GM19463 (cell line): Measurements from ENCODE around the gene ANK2.

Source experiments
- ATAC-seq: cut with Tn5 transposase; IDR thresholded peaks from one replicate; pipeline ENCODE4 v1.9.1; 2021; ENCODE audit warnings: mild to moderate bottlenecking, moderate library complexity; ENCODE audit not compliant: unreplicated experiment

Gene ANK2

GRCh38 chr4:113049421-113050370 lies at the start of gene ANK2:
Gene ANK2 (plus strand): TSS chr4:113049653. CDS start chr4:113049729, 76 bp downstream.
- ATAC-seq, result no peak

DNA sequence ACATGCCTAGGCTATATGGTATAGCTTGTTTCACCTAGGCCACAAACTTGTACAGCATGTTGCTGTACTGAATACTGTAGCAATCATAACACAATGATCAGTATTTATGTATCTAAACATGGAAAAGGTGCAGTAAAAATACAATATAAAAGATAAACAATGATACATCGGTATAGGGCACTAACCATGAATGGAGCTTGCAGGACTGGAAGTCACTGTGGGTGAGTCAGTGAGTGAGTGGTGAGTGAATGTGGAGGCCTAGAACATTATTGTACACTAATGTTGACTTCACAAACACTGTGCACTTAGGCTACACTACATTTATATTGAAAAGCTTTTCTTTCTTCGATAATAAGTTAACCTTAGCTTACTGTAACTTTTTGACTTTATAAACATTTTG lies 45.6 kb upstream of the ANK2 start:
- ATAC-seq, result no peak

DNA sequence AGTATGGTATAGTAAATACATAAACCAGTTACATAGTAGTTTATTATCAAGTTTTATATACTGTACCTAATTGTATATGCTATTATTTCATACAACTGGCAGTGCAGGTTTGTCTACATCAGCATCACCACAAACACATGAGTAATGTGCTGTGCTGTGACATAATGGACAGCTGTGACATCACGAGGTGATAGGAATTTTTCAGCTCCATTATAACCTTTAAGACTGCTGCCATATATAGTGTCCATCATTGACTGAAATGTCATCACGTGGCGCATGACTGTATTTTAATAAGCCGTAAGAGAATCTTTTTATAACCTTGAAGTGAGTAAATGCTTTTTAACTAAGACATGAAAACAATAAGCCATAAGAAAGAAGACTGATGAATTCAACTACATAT lies 44.8 kb upstream of the ANK2 start:
- no peak for ATAC-seq

- ATAC-seq, result no peak
Measured at GRCh38 chr4:113006632-113007031, 42.8 kb upstream of the ANK2 start.

- ATAC-seq, result no peak
Measured at GRCh38 chr4:113007151-113007550, 42.3 kb upstream of the ANK2 start.

- ATAC-seq, result no peak
Measured at GRCh38 chr4:113008135-113008534, 41.3 kb upstream of the ANK2 start.

- no peak for ATAC-seq
Measured at GRCh38 chr4:113008716-113009115, 40.7 kb upstream of the ANK2 start.

DNA sequence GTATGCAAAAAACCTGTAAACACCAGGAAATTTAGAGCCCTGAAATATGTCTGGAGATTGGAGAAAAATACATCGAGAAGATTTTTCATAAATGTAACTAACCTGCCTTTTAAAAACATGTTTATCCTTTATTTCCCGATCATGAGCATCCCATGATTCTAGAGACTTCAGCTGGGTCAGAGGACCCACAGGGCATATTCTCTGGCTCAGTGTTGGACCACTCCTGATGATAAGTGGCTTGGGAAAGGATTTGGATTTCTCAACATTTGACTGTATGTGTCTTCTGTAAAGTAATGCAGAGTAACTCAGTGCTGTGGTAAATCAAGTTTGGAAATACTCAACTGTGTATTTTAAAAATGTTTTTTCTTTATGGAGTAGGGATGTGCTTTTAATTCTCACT lies 40.0 kb upstream of the ANK2 start:
- ATAC-seq, result no peak

DNA sequence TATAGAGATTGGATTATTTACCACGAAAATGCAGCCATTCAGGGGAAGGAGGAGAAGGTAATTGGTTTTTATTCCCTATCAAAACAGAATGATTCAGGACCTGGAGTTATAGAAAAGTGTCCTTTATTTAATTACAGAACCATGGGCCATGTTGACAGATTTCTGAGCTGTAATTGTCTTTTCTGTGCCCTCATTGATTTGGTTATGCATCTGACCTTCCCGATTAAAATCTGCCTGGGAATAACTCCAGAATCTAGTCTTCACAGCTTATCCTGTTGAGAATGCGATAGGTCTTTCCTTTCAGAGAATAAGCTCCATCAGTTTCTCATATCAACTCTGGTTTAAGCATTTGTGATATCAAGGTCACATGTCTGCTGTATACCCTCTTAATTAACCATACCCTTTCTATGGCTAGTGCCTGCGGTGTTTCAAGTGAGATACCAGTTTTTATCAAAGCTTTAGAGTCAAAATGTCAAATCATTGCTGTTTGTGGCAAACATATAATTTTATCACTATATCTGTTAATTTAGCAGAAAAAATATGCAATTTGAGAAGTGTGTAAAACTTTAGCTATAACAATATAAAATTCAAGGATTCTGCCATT lies 37.2 kb upstream of the ANK2 start:
- ATAC-seq, result no peak

DNA sequence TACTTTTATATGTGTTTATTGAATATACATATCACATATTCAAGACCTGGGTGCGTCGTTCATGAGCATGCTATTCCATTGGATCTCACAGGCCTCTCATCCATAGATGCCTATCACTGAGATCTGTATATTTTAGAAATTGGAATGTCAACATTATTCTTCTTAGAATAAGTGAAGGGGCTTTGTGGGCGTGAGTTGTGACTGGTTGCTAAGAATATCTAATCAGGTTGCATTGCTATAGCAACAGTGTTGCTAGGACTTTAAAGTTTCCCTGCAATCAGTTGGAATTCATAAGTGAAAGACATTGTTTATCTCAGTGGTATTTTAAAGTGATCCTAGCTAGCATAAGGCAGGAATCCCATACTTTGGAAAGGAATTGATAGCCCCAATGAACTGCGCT lies 36.7 kb upstream of the ANK2 start:
- ATAC-seq, result no peak

DNA sequence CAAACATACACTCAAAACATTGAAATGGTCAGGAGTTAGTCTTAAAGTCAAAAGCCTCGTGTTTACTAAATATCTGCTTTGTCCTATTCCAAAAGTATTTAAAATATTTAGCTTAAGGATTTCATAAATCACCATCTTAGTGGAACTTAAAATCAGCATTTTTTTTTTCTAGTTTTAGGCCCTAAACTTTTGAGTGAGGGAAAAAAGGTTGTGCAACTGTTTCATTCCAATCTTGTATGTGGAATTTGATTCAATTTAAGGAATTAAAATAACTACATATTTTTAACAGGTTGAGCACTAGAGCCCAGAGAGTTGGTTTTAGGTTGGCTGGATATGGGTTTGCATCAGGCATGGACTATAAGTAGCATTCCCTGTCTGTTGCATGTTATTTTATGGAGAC lies 35.7 kb upstream of the ANK2 start:
- no peak for ATAC-seq

DNA sequence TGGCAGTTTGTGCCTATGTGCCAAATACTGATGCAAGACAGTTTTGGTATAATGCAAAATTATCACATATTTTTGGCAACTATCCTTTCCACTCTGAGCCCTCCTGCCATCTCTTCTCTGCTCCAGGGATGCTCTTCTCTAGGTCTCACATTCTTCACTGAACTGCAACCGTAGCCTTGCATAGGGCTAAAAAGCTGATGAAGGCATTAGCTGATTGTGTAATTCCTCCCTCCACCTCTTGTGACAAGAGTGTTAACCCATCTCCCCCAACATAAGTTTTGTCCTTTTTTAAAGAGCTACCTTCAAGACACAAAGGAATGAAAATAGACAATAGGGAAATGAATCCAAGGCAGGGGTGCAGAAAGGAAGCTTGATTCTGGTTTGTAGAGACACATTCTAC lies 33.1 kb upstream of the ANK2 start:
- ATAC-seq, result no peak

DNA sequence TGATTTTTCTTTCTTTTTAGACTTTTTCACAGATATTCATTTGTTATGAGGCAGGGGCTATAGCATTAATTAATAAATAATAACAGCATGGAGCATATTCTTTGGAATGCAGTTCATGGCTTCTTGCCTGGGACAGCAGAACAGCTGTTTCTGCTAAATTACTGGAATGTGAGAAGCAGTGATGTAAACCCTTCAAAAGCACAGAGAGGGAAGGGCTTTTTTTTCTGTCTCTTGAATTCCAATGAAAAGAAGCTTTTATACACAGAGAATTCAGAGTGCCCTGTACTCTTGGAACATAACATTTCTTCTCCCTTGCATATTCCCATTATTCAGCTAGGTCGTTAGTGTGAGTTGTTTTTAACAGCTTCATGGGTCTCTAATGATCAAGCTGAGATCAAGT lies 28.5 kb upstream of the ANK2 start:
- ATAC-seq, result no peak

GRCh38 chr4:113024388-113024787 lies 25.1 kb upstream of the ANK2 start:
- ATAC-seq, result no peak

DNA sequence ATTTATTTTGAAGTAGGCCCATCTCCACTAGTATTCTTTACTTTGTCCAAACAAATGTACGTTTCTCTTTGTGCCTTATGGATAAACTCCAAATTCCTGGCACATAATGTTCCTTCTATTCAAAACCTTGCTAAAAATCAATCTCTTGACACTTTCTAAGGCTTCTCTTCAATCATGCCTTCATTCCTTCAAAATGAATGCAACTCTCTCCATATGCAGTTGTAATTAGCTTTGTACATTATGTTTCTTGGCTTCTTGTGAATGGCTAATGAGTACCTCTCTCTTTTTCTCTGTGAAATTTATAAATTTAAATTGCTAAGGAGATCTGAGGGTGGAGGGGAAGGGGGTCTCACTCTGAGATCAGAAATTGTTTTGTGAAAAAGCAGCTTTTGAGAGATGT lies 24.0 kb upstream of the ANK2 start:
- no peak for ATAC-seq

DNA sequence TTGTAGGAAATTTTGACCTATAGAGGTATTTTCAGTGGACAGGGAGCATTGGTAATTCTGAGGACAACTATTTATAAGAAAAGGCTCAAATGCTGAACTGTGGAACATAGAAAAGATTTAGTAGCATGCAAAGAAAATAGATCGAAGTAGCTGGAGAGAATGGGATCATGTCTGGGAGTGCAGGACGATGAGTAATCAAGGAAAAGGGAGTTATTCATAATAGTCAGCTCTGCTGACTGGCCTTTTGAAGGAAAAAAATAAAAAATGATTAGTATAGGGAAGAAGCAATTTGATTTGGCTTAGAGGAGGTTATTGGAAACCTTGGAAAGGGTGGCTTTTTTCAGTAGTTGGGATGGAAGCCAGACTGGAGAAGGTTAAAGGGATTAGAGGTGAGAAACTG lies 22.9 kb upstream of the ANK2 start:
- ATAC-seq, result no peak

GRCh38 chr4:113028074-113028473 lies 21.4 kb upstream of the ANK2 start:
- ATAC-seq, result no peak

DNA sequence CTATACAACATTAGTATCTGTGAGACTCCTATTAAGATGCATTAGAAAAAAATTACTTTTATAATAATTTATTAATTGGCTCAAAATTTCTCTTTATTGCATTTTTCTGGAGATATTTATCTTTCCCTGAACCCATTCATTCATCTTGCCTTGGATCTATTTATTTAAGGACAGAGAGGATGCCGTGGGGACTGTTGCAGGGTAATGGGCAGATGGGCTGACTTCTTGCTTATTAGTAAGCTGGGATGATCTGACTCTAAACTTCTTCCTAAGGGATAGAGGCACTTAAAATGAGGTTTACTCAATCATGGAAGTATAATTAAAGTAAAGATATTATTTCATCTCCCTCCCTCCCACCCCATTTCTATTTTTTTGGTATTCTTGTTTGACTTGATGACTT lies 18.2 kb upstream of the ANK2 start:
- no peak for ATAC-seq

DNA sequence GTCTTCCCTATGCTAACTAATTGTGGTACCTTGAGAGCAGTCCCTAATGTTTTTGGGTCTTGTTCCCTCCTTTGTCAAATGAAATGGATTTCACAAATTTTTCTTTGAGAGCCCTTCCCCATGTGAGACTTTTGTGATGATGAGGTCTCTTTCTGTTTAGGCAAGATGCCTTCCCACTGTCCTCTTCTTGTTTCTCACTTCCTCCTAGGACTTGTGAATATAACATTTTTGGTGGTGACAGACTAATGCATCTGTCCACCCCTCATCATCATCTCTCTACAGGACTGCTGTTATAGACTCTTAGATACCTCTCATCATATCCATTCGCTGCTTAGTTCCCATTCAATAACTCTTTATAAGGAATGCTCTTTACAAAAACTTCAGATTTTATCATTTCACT lies 8.7 kb upstream of the ANK2 start:
- peak; percentile 51 for ATAC-seq

GRCh38 chr4:113042502-113042901 lies 7.0 kb upstream of the ANK2 start:
- no peak for ATAC-seq

DNA sequence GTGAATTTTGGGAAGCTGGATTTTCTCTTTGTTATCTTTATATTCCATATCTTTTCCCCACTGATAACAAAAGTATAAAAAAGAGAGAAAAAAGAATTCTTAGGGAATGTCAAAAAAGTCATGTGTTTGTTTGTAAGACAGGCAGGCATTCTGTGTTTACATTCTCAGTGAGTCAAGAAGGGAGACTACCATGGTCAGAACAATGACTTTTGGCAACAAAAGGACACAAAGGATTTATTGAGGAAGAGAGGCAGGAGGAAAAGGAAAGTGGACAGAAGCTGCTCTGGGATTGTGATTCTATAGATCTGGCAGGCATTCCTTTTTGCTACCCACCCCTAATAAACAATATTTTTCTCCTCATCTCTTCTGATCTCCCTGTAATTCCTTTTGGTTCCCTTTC lies 5.9 kb upstream of the ANK2 start:
- no peak for ATAC-seq

DNA sequence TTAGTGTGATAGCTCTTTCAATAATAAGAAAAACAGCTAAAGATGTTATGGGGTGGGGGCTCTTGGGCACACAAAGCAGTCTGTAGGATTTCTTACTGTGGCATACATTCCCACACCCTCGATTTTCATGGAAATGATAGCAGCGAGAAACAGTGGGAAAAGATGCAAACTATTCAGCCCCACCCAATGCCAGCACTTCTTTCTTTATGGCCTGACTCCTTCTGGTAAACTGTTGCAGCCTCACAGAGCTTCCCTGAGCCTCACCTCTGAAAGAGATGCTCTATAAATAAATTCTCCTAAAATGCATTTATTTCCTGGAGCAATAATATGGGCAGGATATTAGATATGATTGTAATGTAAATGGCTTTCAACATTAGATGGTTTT lies 910 bp downstream of the ANK2 start:
- no peak for ATAC-seq

DNA sequence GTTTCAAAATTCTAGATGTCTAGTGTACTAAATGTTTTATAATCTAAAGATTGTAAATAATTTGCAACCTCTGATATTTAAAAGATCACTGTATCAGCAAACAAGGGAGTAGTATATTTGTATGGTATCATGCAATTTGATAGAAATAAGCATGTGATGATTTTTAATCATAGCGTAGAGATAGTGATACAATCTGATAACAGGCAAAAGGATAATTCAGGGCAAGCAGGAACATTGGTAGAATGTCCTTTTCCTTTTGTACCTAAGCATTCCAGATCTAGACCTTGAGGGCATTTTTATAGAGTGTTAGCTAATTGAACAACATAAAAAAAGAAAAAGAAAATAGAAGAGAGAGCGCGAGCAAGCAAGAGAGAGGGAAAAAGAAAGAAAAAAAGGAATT lies 1.4 kb downstream of the ANK2 start:
- no peak for ATAC-seq
